ENCODE results near the gene GRIN3B.

The GRIN3B gene

GRCh38 chr19:1020868-1021425 is 20.7 kb downstream of the GRIN3B start, which contains the start of gene TMEM259:
Gene TMEM259, minus strand, starts transcription at chr19:1021123. Its CDS starts 127 bp downstream, at chr19:1020996.
- TF ChIP-seq CREB1 (IDR thresholded peaks at IDR 0.05; ENCODE audit: low read depth) = 0 out of 2 replicates have a peak, but pooled peaks have one; percentile 40
- TF ChIP-seq TEAD4 (IDR thresholded peaks at IDR 0.05) = no peak
- TF ChIP-seq NFIC (IDR thresholded peaks at IDR 0.05) = no peak
- TF ChIP-seq MAX (IDR thresholded peaks at IDR 0.05) = peak; percentile 36; the same call in 1 of the 2 replicates
- 0 out of 2 replicates have a peak, but pooled peaks have one; percentile 1 for TF ChIP-seq EP300 (IDR thresholded peaks at IDR 0.05; ENCODE audit: borderline replicate concordance)
- no peak; the same call in 1 of the 2 replicates for TF ChIP-seq USF1 (IDR thresholded peaks at IDR 0.05)
- TF ChIP-seq EGR1 (IDR thresholded peaks at IDR 0.05) = no peak
- TF ChIP-seq CEBPB (IDR thresholded peaks at IDR 0.05) = no peak
- TF ChIP-seq YY1 (IDR thresholded peaks at IDR 0.05; ENCODE audit: low read depth) = peak; percentile 95
- peak; percentile 18; the same call in 1 of the 2 replicates for TF ChIP-seq REST (IDR thresholded peaks at IDR 0.05; ENCODE audit: low read depth)
- no peak for TF ChIP-seq RAD21 (IDR thresholded peaks at IDR 0.05; ENCODE audit: low read depth)
- TF ChIP-seq FOXM1 (IDR thresholded peaks at IDR 0.05; ENCODE audit: borderline replicate concordance, low read depth) = no peak
- peak; percentile 49 for TF ChIP-seq TCF12 (IDR thresholded peaks at IDR 0.05; ENCODE audit: low read depth)
- TF ChIP-seq ZBTB7A (IDR thresholded peaks at IDR 0.05; ENCODE audit: low read depth) = no peak
- TF ChIP-seq TAF1 (IDR thresholded peaks at IDR 0.05; ENCODE audit: low read depth) = peak; percentile 96

- TF ChIP-seq CREB1 (IDR thresholded peaks at IDR 0.05; ENCODE audit: low read depth) (0 out of 2 replicates have a peak, but pooled peaks have one; percentile 30), EP300 (IDR thresholded peaks at IDR 0.05; ENCODE audit: borderline replicate concordance) (no peak; the same call in 1 of the 2 replicates), YY1 (IDR thresholded peaks at IDR 0.05; ENCODE audit: low read depth) (no peak), ZBTB7A (IDR thresholded peaks at IDR 0.05; ENCODE audit: low read depth) (peak; percentile 99), CEBPB (IDR thresholded peaks at IDR 0.05) (no peak), USF1 (IDR thresholded peaks at IDR 0.05) (no peak), TEAD4 (IDR thresholded peaks at IDR 0.05) (peak; percentile 34; the same call in 1 of the 2 replicates), TCF12 (IDR thresholded peaks at IDR 0.05; ENCODE audit: low read depth) (peak; percentile 13; the same call in 1 of the 2 replicates), EGR1 (IDR thresholded peaks at IDR 0.05) (peak; percentile 33; the same call in 1 of the 2 replicates), REST (IDR thresholded peaks at IDR 0.05; ENCODE audit: low read depth) (no peak), TAF1 (IDR thresholded peaks at IDR 0.05; ENCODE audit: low read depth) (peak; percentile 62; the same call in 1 of the 2 replicates), FOXM1 (IDR thresholded peaks at IDR 0.05; ENCODE audit: borderline replicate concordance, low read depth) (no peak), RAD21 (IDR thresholded peaks at IDR 0.05; ENCODE audit: low read depth) (no peak), MAX (IDR thresholded peaks at IDR 0.05) (peak; percentile 38; the same call in 1 of the 2 replicates)
Measured at GRCh38 chr19:1025960-1026782, 26.0 kb downstream of the GRIN3B start, which contains the start of gene CNN2. Gene CNN2, plus strand, starts transcription at chr19:1026608. Its CDS starts 54 bp downstream, at chr19:1026662.

GRCh38 chr19:1026783-1027649 is 26.8 kb downstream of the GRIN3B start:
- peak; percentile 37 for TF ChIP-seq ZBTB7A (IDR thresholded peaks at IDR 0.05; ENCODE audit: low read depth)
- TF ChIP-seq MAX (IDR thresholded peaks at IDR 0.05) = 0 out of 2 replicates have a peak, but pooled peaks have one; percentile 19
- 0 out of 2 replicates have a peak, but pooled peaks have one; percentile 24 for TF ChIP-seq TEAD4 (IDR thresholded peaks at IDR 0.05)
- no peak for TF ChIP-seq TAF1 (IDR thresholded peaks at IDR 0.05; ENCODE audit: low read depth)
- no peak for TF ChIP-seq EP300 (IDR thresholded peaks at IDR 0.05; ENCODE audit: borderline replicate concordance)
- TF ChIP-seq CREB1 (IDR thresholded peaks at IDR 0.05; ENCODE audit: low read depth) = no peak

GRCh38 chr19:1027650-1028061 is 27.4 kb downstream of the GRIN3B start:
- TF ChIP-seq NFIC (IDR thresholded peaks at IDR 0.05) (no peak), EGR1 (IDR thresholded peaks at IDR 0.05) (no peak), MAX (IDR thresholded peaks at IDR 0.05) (peak; percentile 1; the same call in 1 of the 2 replicates), TEAD4 (IDR thresholded peaks at IDR 0.05) (no peak), REST (IDR thresholded peaks at IDR 0.05; ENCODE audit: low read depth) (no peak), FOXM1 (IDR thresholded peaks at IDR 0.05; ENCODE audit: borderline replicate concordance, low read depth) (no peak), TCF12 (IDR thresholded peaks at IDR 0.05; ENCODE audit: low read depth) (peak; percentile 6; the same call in 1 of the 2 replicates), ZBTB7A (IDR thresholded peaks at IDR 0.05; ENCODE audit: low read depth) (no peak), CREB1 (IDR thresholded peaks at IDR 0.05; ENCODE audit: low read depth) (no peak), CEBPB (IDR thresholded peaks at IDR 0.05) (no peak), EP300 (IDR thresholded peaks at IDR 0.05; ENCODE audit: borderline replicate concordance) (no peak), TAF1 (IDR thresholded peaks at IDR 0.05; ENCODE audit: low read depth) (no peak), USF1 (IDR thresholded peaks at IDR 0.05) (no peak), RAD21 (IDR thresholded peaks at IDR 0.05; ENCODE audit: low read depth) (no peak)
